Hepatocyte (in vitro differentiated cells): ENCODE measurements around the gene NFATC4. TPM values are rescaled to one million over a fixed set of nuclear protein-coding genes. Genes with fewer than 3 reads are reported as not detected.

Experiments
- DNase-seq: peaks from one replicate; pipeline ENCODE4 v3.0.0-alpha.2; 2016; ENCODE audit warnings: low spot score
- H2AFZ ChIP-seq: fragments of 200-600 bp; sonication (generic); 2 replicates; pipeline ENCODE4 v1.6.0; 2016; ENCODE audit warnings: antibody characterized with exemption, mild to moderate bottlenecking
- H3K27ac ChIP-seq: fragments of 200-600 bp; sonication (generic); 2 replicates; pipeline ENCODE4 v1.5.1; 2016; ENCODE audit warnings: mild to moderate bottlenecking
- H3K27me3 ChIP-seq: fragments of 200-600 bp; sonication (generic); 2 replicates; pipeline ENCODE4 v1.6.1; 2016
- H3K36me3 ChIP-seq: fragments of 200-600 bp; sonication (generic); replicated peaks from 2 replicates; pipeline ENCODE4 v1.5.1; 2016; ENCODE audit warnings: low read depth; ENCODE audit not compliant: insufficient read depth
- H3K4me1 ChIP-seq: fragments of 200-600 bp; sonication (generic); 2 replicates; pipeline ENCODE4 v1.5.1; 2016; ENCODE audit warnings: mild to moderate bottlenecking, moderate library complexity; ENCODE audit not compliant: insufficient read depth
- H3K4me2 ChIP-seq: fragments of 200-600 bp; sonication (generic); 2 replicates; pipeline ENCODE4 v1.6.0; 2016
- H3K4me3 ChIP-seq: fragments of 200-600 bp; sonication (generic); 2 replicates; pipeline ENCODE4 v1.5.1; 2016; ENCODE audit warnings: mild to moderate bottlenecking
- H3K79me2 ChIP-seq: fragments of 200-600 bp; sonication (generic); 2 replicates; pipeline ENCODE4 v1.6.0; 2017; ENCODE audit warnings: mild to moderate bottlenecking
- H3K9me2 ChIP-seq: fragments of 200-600 bp; sonication (generic); replicated peaks from 2 replicates; pipeline ENCODE4 v1.6.0; 2017; ENCODE audit warnings: mild to moderate bottlenecking; ENCODE audit not compliant: insufficient read depth
- H3K9me3 ChIP-seq: fragments of 200-600 bp; sonication (generic); 2 replicates; pipeline ENCODE4 v1.5.1; 2016; ENCODE audit warnings: low read depth, mild to moderate bottlenecking
- H4K20me1 ChIP-seq: fragments of 200-600 bp; sonication (generic); 2 replicates; pipeline ENCODE4 v1.6.0; 2016; ENCODE audit warnings: mild to moderate bottlenecking; ENCODE audit not compliant: insufficient read depth, poor library complexity, severe bottlenecking
- CTCF ChIP-seq: fragments of 200-600 bp; sonication (generic); IDR thresholded peaks from 2 replicates; pipeline ENCODE4 v1.5.1; 2016; ENCODE audit warnings: antibody characterized with exemption, mild to moderate bottlenecking; ENCODE audit not compliant: poor library complexity
- EZH2 ChIP-seq: fragments of 200-600 bp; sonication (generic); IDR thresholded peaks from 2 replicates; pipeline ENCODE4 v1.6.1; 2016; ENCODE audit warnings: antibody characterized with exemption, mild to moderate bottlenecking, borderline replicate concordance
- EZH2phosphoT487 ChIP-seq: fragments of 200-600 bp; sonication (generic); IDR thresholded peaks from one replicate; pipeline ENCODE4 v1.6.1; 2018; ENCODE audit warnings: antibody characterized with exemption, mild to moderate bottlenecking, low read depth, moderate library complexity; ENCODE audit not compliant: unreplicated experiment, severe bottlenecking
- WGBS: methylation state at CpG from one replicate; pipeline ENCODE4 v1.1.6; 2016; ENCODE audit warnings: low lambda C conversion rate; ENCODE audit errors: missing lambda C conversion rate; 5-methylcytosine and 5-hydroxymethylcytosine counted together
- polyA plus RNA-seq: library from polyadenylated mRNA; unstranded; fragments of >200 nt; fragmentation: Nextera tagmentation; extraction: Ambion mirVana; gene quantifications from 2 replicates; pipeline ENCODE4 v1.2.1, GENCODE V29; 2016
- total RNA-seq: library from RNA; depleted of rRNA; stranded (reverse); fragments of >200 nt; gene quantifications from 2 replicates; pipeline ENCODE4 v1.2.3, GENCODE V29; 2014

The NFATC4 gene
- total and polyA plus RNA-seq, 2 experiments from 2014 or later: 37.8 to 68.8 TPM

GRCh38 chr14:24388474-24389179 is 20.6 kb downstream of the NFATC4 start:
- H3K9me3 ChIP-seq: no peaks in the 10 kb centered on the region
- no peaks in the 10 kb centered on the region for H3K27me3 ChIP-seq
- no peaks in the 10 kb centered on the region for H4K20me1 ChIP-seq
- no peak overlapping the region for H2AFZ ChIP-seq
- no peaks in the 10 kb centered on the region for H3K36me3 ChIP-seq
- WGBS: 58% methylated on average over 2 of the region's 2 CpGs
- DNase-seq: no peak
- TF ChIP-seq EZH2phosphoT487 (no peak), CTCF (no peak), EZH2 (no peak)
- H3K4me1 ChIP-seq: peaks cover 25% of the 10 kb centered on the region
- no peaks in the 10 kb centered on the region for H3K9me2 ChIP-seq
- H3K79me2 ChIP-seq: no peaks in the 10 kb centered on the region
- H3K4me2 ChIP-seq: peak overlapping the region; percentile 54
- H3K27ac ChIP-seq: peak overlapping the region; percentile 82
- H3K4me3 ChIP-seq: no peak overlapping the region

- DNase-seq: peak; percentile 57
- H3K4me3 ChIP-seq: no peak overlapping the region
- no peaks in the 10 kb centered on the region for H3K36me3 ChIP-seq
- H3K27me3 ChIP-seq: no peaks in the 10 kb centered on the region
- TF ChIP-seq EZH2 (no peak), EZH2phosphoT487 (no peak), CTCF (no peak)
- peak overlapping the region; percentile 82 for H3K27ac ChIP-seq
- peak overlapping the region; percentile 54 for H3K4me2 ChIP-seq
- H3K9me3 ChIP-seq: no peaks in the 10 kb centered on the region
- WGBS: 45% methylated on average over 11 of the region's 11 CpGs
- H4K20me1 ChIP-seq: no peaks in the 10 kb centered on the region
- H3K9me2 ChIP-seq: no peaks in the 10 kb centered on the region
- H3K4me1 ChIP-seq: peaks cover 25% of the 10 kb centered on the region
- no peaks in the 10 kb centered on the region for H3K79me2 ChIP-seq
- H2AFZ ChIP-seq: no peak overlapping the region
Observed at GRCh38 chr14:24389226-24389848, 21.4 kb downstream of the NFATC4 start.

- Histone ChIP-seq H3K4me3 (no peak overlapping the region), H3K79me2 (no peaks in the 10 kb centered on the region), H3K9me3 (no peaks in the 10 kb centered on the region), H3K9me2 (no peaks in the 10 kb centered on the region), H3K4me2 (no peak overlapping the region), H3K36me3 (no peaks in the 10 kb centered on the region), H3K27me3 (no peaks in the 10 kb centered on the region), H4K20me1 (no peaks in the 10 kb centered on the region), H3K4me1 (peaks cover 25% of the 10 kb centered on the region), H2AFZ (no peak overlapping the region), H3K27ac (peak overlapping the region; percentile 82)
- no peak for DNase-seq
- no peak for TF ChIP-seq EZH2
- TF ChIP-seq CTCF: no peak
- TF ChIP-seq EZH2phosphoT487: no peak
- 80% methylated on average over 6 of the region's 6 CpGs for WGBS
Observed at GRCh38 chr14:24390701-24391468, 22.9 kb downstream of the NFATC4 start.
